Measurements from ENCODE around the gene ANKRD24. TPM values are rescaled to one million over a fixed set of nuclear protein-coding genes. Genes with fewer than 3 reads are reported as not detected.
A peak's percentile ranks its signal among the peaks of the same experiment; 100 is the strongest.

Gene ANKRD24
- total and polyA plus RNA-seq, 9 donors, result 0.45 to 1.3 (median 1.2) TPM

GRCh38 chr19:4266253-4267000 lies 83.9 kb downstream of the ANKRD24 start:
- no peaks in the 10 kb centered on the region for H3K27me3 ChIP-seq
- no peaks in the 10 kb centered on the region for H3K9me3 ChIP-seq
- 83 to 89% (median 86%) methylated on average over 18 of the region's 18 CpGs for WGBS, 3 donors
- intact Hi-C loops (cut with DNase I), result loop anchor here (5.0 to 10.0 kb wide), 6 partner anchors 78 to 288 kb away; partner anchors contain the start of genes MPND (in 1 of the 4) and SEMA6B (in 1 of the 4)
- TF ChIP-seq POLR2A (IDR thresholded peaks at IDR 0.05) (no peak), EP300 (IDR thresholded peaks at IDR 0.05) (no peak)
- TF ChIP-seq, protein P1, sequence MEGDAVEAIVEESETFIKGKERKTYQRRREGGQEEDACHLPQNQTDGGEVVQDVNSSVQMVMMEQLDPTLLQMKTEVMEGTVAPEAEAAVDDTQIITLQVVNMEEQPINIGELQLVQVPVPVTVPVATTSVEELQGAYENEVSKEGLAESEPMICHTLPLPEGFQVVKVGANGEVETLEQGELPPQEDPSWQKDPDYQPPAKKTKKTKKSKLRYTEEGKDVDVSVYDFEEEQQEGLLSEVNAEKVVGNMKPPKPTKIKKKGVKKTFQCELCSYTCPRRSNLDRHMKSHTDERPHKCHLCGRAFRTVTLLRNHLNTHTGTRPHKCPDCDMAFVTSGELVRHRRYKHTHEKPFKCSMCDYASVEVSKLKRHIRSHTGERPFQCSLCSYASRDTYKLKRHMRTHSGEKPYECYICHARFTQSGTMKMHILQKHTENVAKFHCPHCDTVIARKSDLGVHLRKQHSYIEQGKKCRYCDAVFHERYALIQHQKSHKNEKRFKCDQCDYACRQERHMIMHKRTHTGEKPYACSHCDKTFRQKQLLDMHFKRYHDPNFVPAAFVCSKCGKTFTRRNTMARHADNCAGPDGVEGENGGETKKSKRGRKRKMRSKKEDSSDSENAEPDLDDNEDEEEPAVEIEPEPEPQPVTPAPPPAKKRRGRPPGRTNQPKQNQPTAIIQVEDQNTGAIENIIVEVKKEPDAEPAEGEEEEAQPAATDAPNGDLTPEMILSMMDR (IDR thresholded peaks at IDR 0.05), result no peak
- no peak overlapping the region for H3K27ac ChIP-seq
- no peak for DNase-seq
- H3K4me3 ChIP-seq, result no peak overlapping the region
- peaks cover 1% of the 10 kb centered on the region for H3K4me1 ChIP-seq (ENCODE audit: insufficient read depth)
- H3K36me3 ChIP-seq, result no peaks in the 10 kb centered on the region

DNA sequence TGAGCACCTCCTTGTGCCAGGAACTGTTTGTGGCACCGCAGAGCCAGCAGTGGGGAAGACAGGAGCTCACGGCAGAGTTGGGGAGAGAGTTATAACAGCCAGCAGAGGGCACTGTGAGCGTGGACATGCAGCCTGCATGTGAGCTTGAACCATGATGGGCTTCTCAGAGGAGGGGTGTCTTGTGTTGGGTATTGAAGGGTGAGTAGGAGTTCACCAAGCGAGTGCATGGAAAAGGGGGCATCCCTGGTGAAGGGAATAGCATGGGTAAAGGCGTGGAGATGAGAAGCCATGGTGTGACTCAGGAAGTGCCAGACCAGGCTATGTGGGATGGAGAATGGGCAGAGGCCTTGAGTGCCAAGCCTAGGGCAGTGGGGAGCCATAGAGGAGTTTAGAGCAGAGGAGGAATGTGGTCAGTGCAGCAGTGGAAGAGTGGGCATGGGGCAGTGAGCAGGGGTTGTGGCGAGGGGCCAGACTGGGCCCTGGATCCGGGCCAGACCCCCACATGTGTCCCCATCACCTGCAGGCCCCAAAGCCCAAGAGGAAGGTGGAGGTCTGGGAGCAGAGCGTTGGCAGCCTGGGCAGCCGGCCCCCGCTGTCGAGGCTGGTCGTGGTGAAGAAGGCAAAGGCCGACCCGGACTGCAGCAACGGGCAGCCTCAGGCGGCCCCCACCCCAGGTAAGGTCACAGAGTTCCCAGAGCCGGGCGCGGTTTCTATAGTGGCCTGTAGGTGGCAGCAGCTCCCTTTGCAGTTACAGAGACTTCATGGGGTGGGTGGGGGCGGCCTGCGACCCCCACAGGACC lies 84.8 kb downstream of the ANKRD24 start:
- TF ChIP-seq, protein P1 (IDR thresholded peaks at IDR 0.05), result peak; percentile 59 to 65 (median 62)
- no peak for TF ChIP-seq POLR2A (IDR thresholded peaks at IDR 0.05)
- no peak for TF ChIP-seq EP300 (IDR thresholded peaks at IDR 0.05)
- no peaks in the 10 kb centered on the region for H3K36me3 ChIP-seq

DNA sequence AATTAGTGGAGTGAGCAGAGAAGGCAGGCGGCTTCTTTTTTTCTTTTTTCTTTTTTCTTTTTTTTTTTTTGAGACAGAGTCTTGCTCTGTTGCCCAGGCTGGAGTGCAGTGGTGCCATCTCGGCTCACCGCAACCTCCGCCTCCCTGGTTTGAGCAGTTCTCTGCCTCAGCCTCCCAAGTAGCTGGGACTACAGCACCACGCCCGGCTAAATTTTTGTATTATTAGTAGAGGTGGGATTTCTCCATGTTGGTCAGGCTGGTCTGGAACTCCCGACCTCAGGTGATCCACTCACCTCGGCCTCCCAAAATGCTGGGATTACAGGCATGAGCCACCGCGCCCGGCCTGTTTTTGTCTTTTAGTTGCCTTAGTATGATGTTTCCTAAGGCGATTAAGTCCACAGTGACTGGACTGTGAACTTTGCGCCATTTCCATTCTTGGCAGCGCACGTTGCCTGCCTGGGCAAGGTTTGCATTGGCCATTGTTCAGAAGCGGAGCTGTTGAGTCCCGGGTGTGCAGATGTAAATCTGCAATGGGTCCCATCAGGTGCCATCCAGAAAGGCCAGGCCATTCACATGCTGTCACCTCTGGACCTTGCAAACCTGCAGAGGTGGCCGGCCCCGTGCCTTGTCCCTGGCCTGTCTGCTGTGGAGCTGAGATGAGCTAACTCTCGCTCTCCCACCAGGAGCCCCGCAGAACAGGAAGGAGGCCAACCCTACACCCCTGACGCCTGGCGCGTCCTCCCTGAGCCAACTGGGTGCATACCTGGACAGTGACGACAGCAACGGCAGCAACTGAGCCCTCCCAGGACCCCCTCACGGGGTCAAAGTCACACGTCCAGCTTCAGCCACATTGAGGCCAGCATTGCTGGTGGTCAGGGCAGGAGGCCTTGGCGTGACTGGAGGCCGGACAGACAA lies 85.7 kb downstream of the ANKRD24 start:
- Histone ChIP-seq H3K36me3 (no peaks in the 10 kb centered on the region), H3K4me3 (no peak overlapping the region), H3K27me3 (no peaks in the 10 kb centered on the region), H3K9me3 (no peaks in the 10 kb centered on the region), H3K27ac (no peak overlapping the region), H3K4me1 (ENCODE audit: insufficient read depth) (peaks cover 1% of the 10 kb centered on the region)
- no peak for TF ChIP-seq EP300 (IDR thresholded peaks at IDR 0.05)
- TF ChIP-seq, protein P1 (IDR thresholded peaks at IDR 0.05), result no peak
- TF ChIP-seq POLR2A (IDR thresholded peaks at IDR 0.05), result no peak
- WGBS, 3 donors, result 85 to 92% (median 86%) methylated on average over 28 to 30 of the region's 30 CpGs
- no peak for DNase-seq
- intact Hi-C loops (cut with DNase I), result loop anchor here (5.0 to 10.0 kb wide), 6 partner anchors 77 to 287 kb away; partner anchors contain the start of genes MPND (in 1 of the 4) and SEMA6B (in 1 of the 4)

More for the DNA sequence above, 84.8 kb downstream of the ANKRD24 start:
- 35 to 37% (median 35%) methylated on average over 21 of the region's 21 CpGs for WGBS, 3 donors
- intact Hi-C loops (cut with DNase I), result loop anchor here (5.0 to 10.0 kb wide), 6 partner anchors 78 to 288 kb away; partner anchors contain the start of genes MPND (in 1 of the 4) and SEMA6B (in 1 of the 4)
- DNase-seq, result peak; percentile 34 to 72 (median 65)
- Histone ChIP-seq H3K9me3 (no peaks in the 10 kb centered on the region), H3K4me3 (no peak overlapping the region), H3K27me3 (no peaks in the 10 kb centered on the region), H3K27ac (no peak overlapping the region), H3K4me1 (ENCODE audit: insufficient read depth) (peaks cover 1% of the 10 kb centered on the region)

All from ovary (tissue), 9 donors.